Measurements from ENCODE around the gene SGSM2. TPM values are rescaled to one million over a fixed set of nuclear protein-coding genes. Genes with fewer than 3 reads are reported as not detected.

SGSM2 gene
- total and polyA plus RNA-seq, 2 of the 8 experiments (the other 6 are each of a cell fraction or from before 2014, with no cell fraction given): 44.5 to 77.7 TPM

- Histone ChIP-seq H3K23me2 (ENCODE audit: low read depth, low read length) (peaks cover 6% of the 10 kb centered on the region), H4K8ac (ENCODE audit: extremely low read depth, insufficient read depth, low read length) (no peak overlapping the region), H3K56ac (replicated peaks; ENCODE audit: insufficient read length, low read depth, low read length) (no peak overlapping the region), H3K18ac (ENCODE audit: extremely low read depth, low read length) (no peak overlapping the region), H2BK15ac (ENCODE audit: low read length) (no peak overlapping the region), H3K36me3 (ENCODE audit: control insufficient read depth in 2 of 4, insufficient read depth in 4 of 4, low read length in 3 of 4) (peaks cover 55 to 86% (median 74%) of the 10 kb centered on the region in 4 experiments), H3K9me3 (ENCODE audit: insufficient read depth in 2 of 2, low read depth in 1 of 2, low read length in 1 of 2) (no peaks in the 10 kb centered on the region), H4K5ac (ENCODE audit: insufficient read length, low read depth, low read length) (no peak overlapping the region), H3K4me2 (ENCODE audit: insufficient read depth in 1 of 2, low read depth in 2 of 2, low read length in 2 of 2) (no peak overlapping the region), H3K79me2 (ENCODE audit: control insufficient read depth in 1 of 2, insufficient read depth in 2 of 2, low read length in 2 of 2) (peaks cover 0 to 65% of the 10 kb centered on the region in 2 experiments; a peak in 2 of 4 replicates), H3K27me3 (replicated peaks in 1 of 4; ENCODE audit: control insufficient read depth in 3 of 4, extremely low read depth in 1 of 4, insufficient read depth in 3 of 4, low read length in 3 of 4) (no peaks in the 10 kb centered on the region), H4K91ac (replicated peaks; ENCODE audit: insufficient read length, low read length) (no peak overlapping the region), H3K4ac (replicated peaks; ENCODE audit: insufficient read length, low read depth, low read length) (no peak overlapping the region), H2AFZ (ENCODE audit: low read length) (no peak overlapping the region), H3K14ac (ENCODE audit: insufficient read length) (no peak overlapping the region), H3K23ac (ENCODE audit: insufficient read length) (no peak overlapping the region), H3K79me1 (ENCODE audit: low read depth, low read length) (peaks cover 5% of the 10 kb centered on the region), H3K9ac (replicated peaks in 1 of 4; ENCODE audit: extremely low read depth in 1 of 4, low read depth in 3 of 4, low read length in 3 of 4) (no peak overlapping the region), H2AK5ac (ENCODE audit: low read depth, low read length) (no peak overlapping the region), H3K4me1 (replicated peaks in 1 of 4; ENCODE audit: control insufficient read depth in 3 of 4, insufficient read depth in 4 of 4, low read length in 3 of 4) (peaks cover 3 to 18% (median 9%) of the 10 kb centered on the region in 4 experiments; a peak in 6 of 7 replicates), H2BK12ac (ENCODE audit: low read depth, low read length) (no peak overlapping the region), H4K20me1 (replicated peaks in 1 of 2; ENCODE audit: control insufficient read depth in 1 of 2, insufficient read depth in 2 of 2, low read length in 2 of 2) (peaks cover 3 to 4% of the 10 kb centered on the region in 2 experiments), H2BK20ac (ENCODE audit: low read length) (no peak overlapping the region), H3K4me3 (ENCODE audit: extremely low read depth in 1 of 4, insufficient read depth in 2 of 4, low read depth in 3 of 4, low read length in 4 of 4) (no peak overlapping the region), H2BK120ac (replicated peaks; ENCODE audit: low read depth, low read length) (no peak overlapping the region), H3K27ac (ENCODE audit: low read depth, low read length) (no peak overlapping the region), H2BK5ac (ENCODE audit: low read depth, low read length) (no peak overlapping the region)
- TF ChIP-seq POLR2AphosphoS5 (IDR thresholded peaks at IDR 0.05; ENCODE audit: low read depth, low read length): peak; percentile 84
- TF ChIP-seq POLR2A (IDR thresholded peaks at IDR 0.05; ENCODE audit: control extremely low read depth in 1 of 2, low read depth in 2 of 2, low read length in 2 of 2): peak; percentile 35 to 49
- TF ChIP-seq SP2 (IDR thresholded peaks at IDR 0.05; ENCODE audit: low read length): no peak
- 97% methylated on average over 3 of the region's 3 CpGs; no CpG with 5 or more reads in 1 of the 2 experiments for WGBS, 2 experiments (ENCODE audit: extremely low coverage in 1 of 2, insufficient coverage in 1 of 2, insufficient read length in 1 of 2, insufficient replicate concordance in 2 of 2, low coverage in 1 of 2, low lambda C conversion rate in 2 of 2, missing lambda C conversion rate in 1 of 2)
- FAIRE-seq: no peak
- POLR2A ChIA-PET (ENCODE audit: partially characterized antibody): interaction anchor here (1.2 to 11.4 kb wide), 6 partner anchors 11 to 35 kb away, joined by 3 to 230 read pairs (median 10); partner anchors contain the start of genes SMG6 and SRR
- DNase-seq (ENCODE audit: low read depth in 1 of 2, low spot score in 2 of 2): no peak
- CTCF ChIA-PET (ENCODE audit: partially characterized antibody): interaction anchor here (0.7 to 1.4 kb wide), 4 partner anchors 17 to 51 kb away, joined by 3 to 5 read pairs (median 4); no protein-coding TSS in a partner anchor
Measured at GRCh38 chr17:2331303-2331702, 6.0 kb upstream of the SGSM2 start.

All from H1 (cell line).